ENCODE data around the gene RAPGEF4. TPM values are rescaled to one million over a fixed set of nuclear protein-coding genes. Genes with fewer than 3 reads are reported as not detected.
A peak's percentile ranks its signal among the peaks of the same experiment; 100 is the strongest.

Gene RAPGEF4
- total RNA-seq, 8 experiments from 2014 or later: 0.51 to 19.3 (median 7.4) TPM

DNA sequence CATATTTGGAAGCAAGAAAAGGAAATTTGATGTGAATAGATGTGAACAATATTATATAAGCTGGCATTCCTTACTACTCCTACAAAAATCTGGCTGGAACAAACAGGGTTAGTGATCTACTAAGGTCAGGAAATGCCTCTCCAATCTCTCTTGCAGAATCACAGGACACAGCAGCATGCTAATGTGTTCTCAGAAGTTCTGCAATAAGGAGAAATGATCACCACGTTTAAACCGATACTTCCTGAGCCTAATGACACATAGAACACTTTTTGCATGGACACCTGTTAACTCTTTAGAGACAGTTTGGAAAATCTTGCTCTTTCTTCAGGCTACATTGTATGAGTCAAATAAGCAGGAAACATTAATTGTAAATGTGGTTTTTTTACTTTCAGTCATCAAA is 250.4 kb downstream of the RAPGEF4 start:
- peak in 3 of 8 experiments; percentile 75 to 92 (median 75) for ATAC-seq (replicated peaks in 6 of 8)
- no peak overlapping the region for H3K27ac ChIP-seq
- in situ Hi-C loops (cut with MboI; ENCODE audit: low pct_unique_long_range_greater_than_20kb in 2 of 9, low sequenced_read_pairs in 9 of 9, unreplicated experiment in 9 of 9): no loop called here

GRCh38 chr2:172988728-172989127 is 253.1 kb downstream of the RAPGEF4 start:
- in situ Hi-C loops (cut with MboI; ENCODE audit: low pct_unique_long_range_greater_than_20kb in 2 of 9, low sequenced_read_pairs in 9 of 9, unreplicated experiment in 9 of 9): no loop called here
- peaks cover 9 to 13% of the 10 kb centered on the region in 2 donors for H3K4me1 ChIP-seq (replicated peaks in 1 of 2)
- 78 to 100% (median 90%) methylated on average over 2 to 6 of the region's 7 CpGs; no CpG with 5 or more reads in 2 of the 10 experiments for WGBS, 10 experiments
- no peak overlapping the region for H3K4me3 ChIP-seq
- no peak for ATAC-seq (replicated peaks in 6 of 8)
- H3K27ac ChIP-seq: no peak overlapping the region

More for the DNA sequence above, 250.4 kb downstream of the RAPGEF4 start:
- Histone ChIP-seq H3K4me1 (replicated peaks in 1 of 2) (peaks cover 5 to 9% of the 10 kb centered on the region in 2 donors), H3K4me3 (no peak overlapping the region)
- WGBS, 10 experiments: 0 to 57% (median 6%) methylated on average over 2 of the region's 2 CpGs; no CpG with 5 or more reads in 3 of the 10 experiments

DNA sequence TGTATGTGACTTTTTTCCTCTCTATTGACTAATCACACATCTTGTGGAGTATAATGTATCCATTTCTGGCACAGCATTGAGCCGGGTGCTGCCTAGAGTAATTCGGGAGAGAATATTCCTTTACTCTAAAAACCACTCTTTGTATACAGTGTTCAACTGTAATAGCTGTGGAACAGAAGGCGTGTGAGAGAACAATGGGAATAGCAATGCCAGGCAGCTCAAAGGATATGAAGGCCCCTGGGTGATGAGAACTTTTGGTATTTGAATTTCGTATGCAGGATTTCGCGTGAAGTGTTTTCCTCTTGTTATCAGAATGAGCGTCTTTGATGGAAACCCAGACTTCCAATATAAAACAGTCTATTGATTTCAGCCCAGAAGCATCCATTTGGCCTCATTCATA is 255.4 kb downstream of the RAPGEF4 start:
- WGBS, 10 experiments: 57 to 100% (median 90%) methylated on average over 1 to 2 of the region's 7 CpGs; no CpG with 5 or more reads in 5 of the 10 experiments
- H3K27ac ChIP-seq: no peak overlapping the region
- in situ Hi-C loops (cut with MboI; ENCODE audit: low pct_unique_long_range_greater_than_20kb in 2 of 9, low sequenced_read_pairs in 9 of 9, unreplicated experiment in 9 of 9): no loop called here
- peaks cover 9 to 13% of the 10 kb centered on the region in 2 donors for H3K4me1 ChIP-seq (replicated peaks in 1 of 2)
- peak in 5 of 8 experiments; percentile 24 to 68 (median 53) for ATAC-seq (replicated peaks in 6 of 8)
- H3K4me3 ChIP-seq: no peak overlapping the region

GRCh38 chr2:172993139-172993538 is 257.5 kb downstream of the RAPGEF4 start:
- Histone ChIP-seq H3K4me1 (replicated peaks in 1 of 2) (peaks cover 9 to 13% of the 10 kb centered on the region in 2 donors), H3K4me3 (no peak overlapping the region), H3K27ac (no peak overlapping the region)
- in situ Hi-C loops (cut with MboI; ENCODE audit: low pct_unique_long_range_greater_than_20kb in 2 of 9, low sequenced_read_pairs in 9 of 9, unreplicated experiment in 9 of 9): no loop called here
- WGBS, 10 experiments: 15 to 93% (median 80%) methylated on average over 2 to 4 of the region's 4 CpGs
- peak in 3 of 8 experiments; percentile 8 to 53 (median 28) for ATAC-seq (replicated peaks in 6 of 8)

DNA sequence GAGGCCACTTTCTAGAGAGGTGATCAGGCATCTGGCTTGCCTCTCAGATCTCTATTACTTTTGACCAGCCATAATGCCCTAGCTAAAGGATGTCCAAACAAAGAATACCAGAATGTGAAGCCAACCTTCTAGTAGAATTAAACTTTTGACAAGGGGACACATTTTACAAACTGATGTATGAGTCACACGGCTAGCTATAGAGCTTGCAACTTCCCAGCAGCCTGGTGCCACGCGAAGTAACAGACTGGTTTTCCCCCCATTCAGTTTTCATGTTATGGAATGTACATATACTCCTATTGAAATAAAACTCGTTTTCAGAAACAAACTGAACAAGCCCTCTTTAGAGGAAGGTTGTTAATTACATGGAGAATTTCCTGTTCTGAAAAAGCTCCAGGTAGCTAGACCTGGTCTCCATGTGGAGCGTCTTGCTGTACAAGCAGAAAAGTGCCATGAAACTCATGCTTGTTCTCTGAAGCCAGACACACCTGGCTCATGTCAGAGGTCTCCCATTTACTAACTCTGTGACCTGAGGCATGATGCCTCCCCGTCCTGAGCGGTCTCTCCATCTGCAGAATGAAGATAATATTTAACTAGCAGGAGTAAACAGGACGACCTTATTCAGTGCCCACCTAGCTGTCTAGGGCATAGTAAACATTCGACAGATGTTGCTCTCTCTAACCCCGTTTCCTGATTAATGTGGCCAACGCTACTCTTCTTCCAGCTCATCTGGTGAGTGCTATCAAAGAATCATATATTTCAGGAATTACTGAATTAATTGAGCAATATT is 258.5 kb downstream of the RAPGEF4 start:
- Histone ChIP-seq H3K4me3 (no peak overlapping the region), H3K4me1 (replicated peaks in 1 of 2) (peaks cover 9 to 13% of the 10 kb centered on the region in 2 donors), H3K27ac (no peak overlapping the region)
- in situ Hi-C loops (cut with MboI; ENCODE audit: low pct_unique_long_range_greater_than_20kb in 2 of 9, low sequenced_read_pairs in 9 of 9, unreplicated experiment in 9 of 9): no loop called here
- ATAC-seq (replicated peaks in 6 of 8): no peak
- 40 to 89% (median 81%) methylated on average over 1 to 11 of the region's 11 CpGs; no CpG with 5 or more reads in 1 of the 10 experiments for WGBS, 10 experiments

GRCh38 chr2:172994864-172995263 is 259.2 kb downstream of the RAPGEF4 start:
- Histone ChIP-seq H3K27ac (no peak overlapping the region), H3K4me3 (no peak overlapping the region), H3K4me1 (replicated peaks in 1 of 2) (peaks cover 9 to 13% of the 10 kb centered on the region in 2 donors)
- ATAC-seq (replicated peaks in 6 of 8): peak in 2 of 8 experiments; percentile 12 to 67
- in situ Hi-C loops (cut with MboI; ENCODE audit: low pct_unique_long_range_greater_than_20kb in 2 of 9, low sequenced_read_pairs in 9 of 9, unreplicated experiment in 9 of 9): no loop called here
- 77 to 100% (median 94%) methylated on average over 2 of the region's 2 CpGs; no CpG with 5 or more reads in 3 of the 10 experiments for WGBS, 10 experiments

- Histone ChIP-seq H3K4me1 (replicated peaks in 1 of 2) (peaks cover 8 to 9% of the 10 kb centered on the region in 2 donors), H3K4me3 (no peak overlapping the region), H3K27ac (no peak overlapping the region)
- in situ Hi-C loops (cut with MboI; ENCODE audit: low pct_unique_long_range_greater_than_20kb in 2 of 9, low sequenced_read_pairs in 9 of 9, unreplicated experiment in 9 of 9): no loop called here
- 0 to 82% (median 17%) methylated on average over 1 to 10 of the region's 14 CpGs; no CpG with 5 or more reads in 1 of the 10 experiments for WGBS, 10 experiments
- ATAC-seq (replicated peaks in 6 of 8): peak in 6 of 8 experiments; percentile 20 to 97 (median 60)
Measured at GRCh38 chr2:172995323-172996244, 259.9 kb downstream of the RAPGEF4 start.

GRCh38 chr2:172996387-172996961 is 260.8 kb downstream of the RAPGEF4 start:
- no peak overlapping the region for H3K27ac ChIP-seq
- peaks cover 0 to under 1% of the 10 kb centered on the region in 2 donors for H3K4me1 ChIP-seq (replicated peaks in 1 of 2)
- H3K4me3 ChIP-seq: no peak overlapping the region
- in situ Hi-C loops (cut with MboI; ENCODE audit: low pct_unique_long_range_greater_than_20kb in 2 of 9, low sequenced_read_pairs in 9 of 9, unreplicated experiment in 9 of 9): no loop called here
- peak in 1 of 8 experiments; percentile 15 for ATAC-seq (replicated peaks in 6 of 8)
- WGBS, 10 experiments: 56 to 96% (median 81%) methylated on average over 1 to 4 of the region's 5 CpGs

GRCh38 chr2:172997031-172997430 is 261.4 kb downstream of the RAPGEF4 start:
- Histone ChIP-seq H3K4me1 (replicated peaks in 1 of 2) (no peaks in the 10 kb centered on the region), H3K4me3 (no peak overlapping the region), H3K27ac (no peak overlapping the region)
- in situ Hi-C loops (cut with MboI; ENCODE audit: low pct_unique_long_range_greater_than_20kb in 2 of 9, low sequenced_read_pairs in 9 of 9, unreplicated experiment in 9 of 9): no loop called here
- WGBS, 10 experiments: 40 to 100% (median 73%) methylated on average over 1 to 2 of the region's 2 CpGs; no CpG with 5 or more reads in 5 of the 10 experiments
- ATAC-seq (replicated peaks in 6 of 8): no peak

DNA sequence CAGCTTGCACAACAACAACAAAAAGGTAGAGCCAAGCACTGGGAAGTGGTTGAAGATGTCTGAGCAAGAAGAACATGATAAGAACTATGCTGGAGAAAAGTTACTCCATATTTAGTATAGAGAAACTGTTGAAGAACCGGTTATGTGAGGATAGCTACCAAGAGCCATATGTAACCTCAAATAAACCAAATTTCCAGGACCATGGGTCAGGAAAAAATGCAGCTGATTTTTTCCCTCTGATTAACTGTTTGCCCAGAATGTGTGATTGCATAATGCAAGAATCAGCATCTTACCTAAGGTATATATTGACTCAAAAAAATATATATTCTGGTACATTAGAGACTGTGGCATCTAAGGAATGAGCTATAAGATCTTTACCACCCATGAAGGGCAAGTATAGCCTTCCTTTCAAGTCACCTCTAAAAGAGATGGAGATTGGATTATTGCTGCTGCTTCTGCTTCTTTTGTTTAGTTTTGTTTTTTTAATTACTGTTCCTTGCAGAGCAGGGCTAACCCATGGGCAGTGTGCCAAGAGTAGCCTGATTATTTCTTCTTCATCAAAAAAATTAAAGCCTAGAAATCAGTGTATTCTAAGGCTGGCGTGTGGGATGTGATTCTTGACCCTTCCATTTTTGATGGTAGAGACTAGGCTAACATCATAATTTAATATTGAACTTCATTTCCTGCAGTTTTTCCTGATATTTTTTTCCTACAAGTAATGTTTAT is 263.1 kb downstream of the RAPGEF4 start:
- no peak for ATAC-seq (replicated peaks in 6 of 8)
- WGBS, 10 experiments: 65 to 100% (median 83%) methylated on average over 1 to 2 of the region's 2 CpGs; no CpG with 5 or more reads in 2 of the 10 experiments
- in situ Hi-C loops (cut with MboI; ENCODE audit: low pct_unique_long_range_greater_than_20kb in 2 of 9, low sequenced_read_pairs in 9 of 9, unreplicated experiment in 9 of 9): no loop called here
- no peak overlapping the region for H3K4me3 ChIP-seq
- H3K27ac ChIP-seq: no peak overlapping the region
- no peaks in the 10 kb centered on the region for H3K4me1 ChIP-seq (replicated peaks in 1 of 2)

GRCh38 chr2:172999641-173000386 is 264.2 kb downstream of the RAPGEF4 start:
- ATAC-seq (replicated peaks in 6 of 8): peak in 1 of 8 experiments; percentile 32
- WGBS, 10 experiments: 70 to 100% (median 95%) methylated on average over 1 to 4 of the region's 4 CpGs
- H3K4me1 ChIP-seq (replicated peaks in 1 of 2): no peaks in the 10 kb centered on the region
- H3K27ac ChIP-seq: no peak overlapping the region
- in situ Hi-C loops (cut with MboI; ENCODE audit: low pct_unique_long_range_greater_than_20kb in 2 of 9, low sequenced_read_pairs in 9 of 9, unreplicated experiment in 9 of 9): no loop called here
- H3K4me3 ChIP-seq: no peak overlapping the region

All from motor neuron (in vitro differentiated cells).